ENCODE results near the gene SLC7A6.

DNA sequence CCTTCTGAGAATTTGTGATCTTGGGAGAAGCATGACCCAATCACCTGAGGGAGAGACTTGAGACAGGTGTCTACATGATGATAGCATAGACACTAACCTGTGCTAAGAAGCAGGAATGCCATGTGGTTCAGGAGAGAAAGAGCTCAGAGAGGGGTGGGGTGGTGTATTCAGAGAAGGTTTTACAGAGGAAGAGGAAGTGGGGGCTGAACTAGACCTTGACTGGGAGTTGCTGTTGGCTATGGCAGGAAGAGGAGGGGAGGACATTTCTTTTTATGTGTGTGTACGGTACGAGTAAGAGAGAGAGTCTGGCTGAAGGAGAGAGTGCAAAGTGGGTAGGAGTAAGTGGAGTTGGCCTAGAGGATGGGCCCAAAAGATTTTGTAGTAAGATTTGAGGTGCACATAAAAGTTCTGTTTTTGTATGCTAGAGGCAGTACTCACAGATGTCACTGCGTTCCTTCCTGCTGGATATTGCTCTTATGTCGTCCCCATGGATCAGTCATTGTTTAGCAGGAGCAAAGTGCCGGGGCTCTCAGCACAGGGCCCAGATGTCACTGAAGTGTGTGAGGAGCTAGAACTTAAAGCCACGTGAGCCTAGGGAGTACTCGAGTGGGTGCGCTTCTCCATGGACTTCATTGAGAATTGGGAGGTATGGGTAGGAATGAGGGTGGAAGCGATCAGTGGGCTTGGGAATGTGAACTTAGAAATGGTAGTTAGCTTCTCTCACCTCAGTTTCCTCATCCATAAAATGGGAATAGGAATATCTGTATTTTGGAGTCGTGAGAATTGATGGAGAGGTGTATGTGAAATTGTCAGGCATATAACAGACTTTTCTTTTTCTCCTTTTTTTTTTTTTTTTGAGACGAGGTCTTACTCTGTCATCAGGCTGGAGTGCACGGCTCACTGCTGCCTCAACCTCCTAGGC lies 22.1 kb downstream of the SLC7A6 start:
- no peak for TF ChIP-seq CEBPB (IDR thresholded peaks at IDR 0.05)
- TF ChIP-seq ZNF302 (CRISPR knock-in tag; IDR thresholded peaks at IDR 0.05) = no peak
- TF ChIP-seq CTCF (IDR thresholded peaks at IDR 0.05) = no peak
- TF ChIP-seq SMC3 (IDR thresholded peaks at IDR 0.05) = no peak
- TF ChIP-seq POLR2A (IDR thresholded peaks at IDR 0.05; ENCODE audit: low read length) = no peak
- TF ChIP-seq REST (IDR thresholded peaks at IDR 0.05) = no peak
- no peak for TF ChIP-seq PHF8 (IDR thresholded peaks at IDR 0.05; ENCODE audit: borderline replicate concordance, low read depth)
- TF ChIP-seq ZFP36 (IDR thresholded peaks at IDR 0.05; ENCODE audit: borderline replicate concordance, partially characterized antibody) = no peak
- no peak for TF ChIP-seq CBX2 (IDR thresholded peaks at IDR 0.05; ENCODE audit: borderline replicate concordance, low read depth)
- no peak for TF ChIP-seq RAD21 (conservative IDR thresholded peaks at IDR 0.05 in 1 of 2, IDR thresholded peaks at IDR 0.05 in 1 of 2)
- TF ChIP-seq FOSL2 (IDR thresholded peaks at IDR 0.05) = no peak
- TF ChIP-seq FOSL2 (CRISPR knock-in tag; IDR thresholded peaks at IDR 0.05) = no peak
